GM21619 (cell line): Measurements from ENCODE around the gene IGSF22.

Experiments used
- ATAC-seq: cut with Tn5 transposase; IDR thresholded peaks from one replicate; pipeline ENCODE4 v1.9.1; 2021; ENCODE audit not compliant: unreplicated experiment

The IGSF22 gene

GRCh38 chr11:18714443-18714780 is 11.6 kb downstream of the IGSF22 start:
- ATAC-seq, result no peak

- ATAC-seq, result no peak
Observed at GRCh38 chr11:18713646-18714442, 12.1 kb downstream of the IGSF22 start.

GRCh38 chr11:18710545-18710944 is 15.4 kb downstream of the IGSF22 start:
- no peak for ATAC-seq

GRCh38 chr11:18709414-18709813 is 16.6 kb downstream of the IGSF22 start:
- no peak for ATAC-seq

GRCh38 chr11:18707811-18708340 is 18.1 kb downstream of the IGSF22 start:
- ATAC-seq, result no peak

- ATAC-seq, result peak; percentile 58
Observed at GRCh38 chr11:18706330-18707243, 19.4 kb downstream of the IGSF22 start.

GRCh38 chr11:18705651-18706281 is 20.2 kb downstream of the IGSF22 start:
- ATAC-seq, result no peak

GRCh38 chr11:18704698-18705097 is 21.3 kb downstream of the IGSF22 start:
- ATAC-seq, result no peak

- ATAC-seq, result no peak
Observed at GRCh38 chr11:18704045-18704645, 21.8 kb downstream of the IGSF22 start.

- no peak for ATAC-seq
Observed at GRCh38 chr11:18703001-18703763, 22.8 kb downstream of the IGSF22 start.

GRCh38 chr11:18701614-18702216 is 24.3 kb downstream of the IGSF22 start:
- ATAC-seq, result no peak

GRCh38 chr11:18700872-18701271 is 25.1 kb downstream of the IGSF22 start:
- ATAC-seq, result no peak

- ATAC-seq, result no peak
Observed at GRCh38 chr11:18700375-18700774, 25.6 kb downstream of the IGSF22 start.

- ATAC-seq, result no peak
Observed at GRCh38 chr11:18699848-18700261, 26.1 kb downstream of the IGSF22 start.

- ATAC-seq, result no peak
Observed at GRCh38 chr11:18699269-18699596, 26.8 kb downstream of the IGSF22 start.

- peak; percentile 96 for ATAC-seq
Observed at GRCh38 chr11:18698341-18699268, 27.4 kb downstream of the IGSF22 start, which contains the start of gene TMEM86A. TSS of gene TMEM86A (plus strand) at chr11:18698779. CDS start at chr11:18698887, 108 bp downstream.

GRCh38 chr11:18697576-18697975 is 28.4 kb downstream of the IGSF22 start:
- ATAC-seq, result no peak

GRCh38 chr11:18696638-18697225 is 29.3 kb downstream of the IGSF22 start:
- ATAC-seq, result no peak
